Natural killer cell (primary cell): Measurements from ENCODE around the gene RASGRP3. TPM values are rescaled to one million over a fixed set of nuclear protein-coding genes. Genes with fewer than 3 reads are reported as not detected.

Experiments used
- ATAC-seq, 3 donors: fragments of 150-1000 bp in 2 of 3; fragments of 200-7000 bp in 1 of 3; cut with Tn5 transposase; 1 replicate in 1 of 3; 2 replicates in 2 of 3; pipeline ENCODE4 v1.10.0; 2021; ENCODE audit warnings: mild to moderate bottlenecking in 2 of 3, moderate library complexity in 2 of 3
- DNase-seq, 2 donors: peaks; one replicate each; pipeline versions ENCODE4 v3.0.0 to v3.0.0-alpha.2; 2013 to 2021; ENCODE audit warnings: mixed read lengths in 1 of 2
- H3K27ac ChIP-seq: one replicate; pipeline ENCODE4 v1.5.1; 2013; ENCODE audit warnings: mild to moderate bottlenecking, low read length
- H3K27me3 ChIP-seq: one replicate; pipeline ENCODE4 v1.6.1; 2013; ENCODE audit warnings: low read length; ENCODE audit not compliant: control insufficient read depth, insufficient read depth
- H3K36me3 ChIP-seq: one replicate; pipeline ENCODE4 v1.6.1; 2013; ENCODE audit warnings: low read length; ENCODE audit not compliant: control insufficient read depth, insufficient read depth
- H3K4me1 ChIP-seq: one replicate; pipeline ENCODE4 v1.6.1; 2013; ENCODE audit warnings: low read length; ENCODE audit not compliant: control insufficient read depth, insufficient read depth
- H3K4me3 ChIP-seq: one replicate; pipeline ENCODE4 v1.5.1; 2013; ENCODE audit warnings: low read length
- H3K9me3 ChIP-seq: one replicate; pipeline ENCODE4 v1.6.1; 2013; ENCODE audit warnings: low read length; ENCODE audit not compliant: control insufficient read depth, insufficient read depth
- H3K27ac Mint-ChIP-seq, 2 donors: one replicate each; pipeline ENCODE4 v1.8.0; 2022; ENCODE audit warnings: mild to moderate bottlenecking in 2 of 2, mixed read lengths in 2 of 2, moderate library complexity in 1 of 2
- H3K27me3 Mint-ChIP-seq, 2 donors: one replicate each; pipeline ENCODE4 v1.8.0; 2022; ENCODE audit warnings: low read depth in 2 of 2, mixed read lengths in 2 of 2
- H3K36me3 Mint-ChIP-seq: one replicate; pipeline ENCODE4 v1.8.0; 2022; ENCODE audit warnings: mixed read lengths
- H3K4me1 Mint-ChIP-seq, 2 donors: one replicate each; pipeline ENCODE4 v1.8.0; 2022; ENCODE audit warnings: mixed read lengths in 2 of 2
- H3K4me3 Mint-ChIP-seq: one replicate; pipeline ENCODE4 v1.8.0; 2022; ENCODE audit warnings: mild to moderate bottlenecking, moderate library complexity, mixed read lengths
- H3K9me3 Mint-ChIP-seq, 2 donors: one replicate each; pipeline ENCODE4 v1.8.0; 2022; ENCODE audit warnings: mixed read lengths in 2 of 2
- CTCF ChIP-seq: fragments of 200-600 bp; IDR thresholded peaks from one replicate; pipeline ENCODE4 v1.8.0; 2022; ENCODE audit warnings: antibody characterized with exemption
- WGBS: methylation state at CpG from one replicate; pipeline ENCODE4 v1.1.7; 2013; ENCODE audit warnings: missing lambda C conversion rate; ENCODE audit not compliant: insufficient coverage; 5-methylcytosine and 5-hydroxymethylcytosine counted together
- intact Hi-C: fragments of 100-400 bp; cut with micrococcal nuclease; formaldehyde crosslinking; loops from one replicate; pipeline ENCODE4 v1.14.2; 2022
- total RNA-seq, 4 donors: library from RNA; stranded (reverse); fragments of 120-200 nt in 1 of 4; gene quantifications; one replicate each; pipeline versions ENCODE4 v1.2.3 to v1.2.4, GENCODE V29; 2013 to 2022

The RASGRP3 gene
- total RNA-seq, result 10 to 100 TPM in 1 of 3 donors, 1 to 10 TPM in 2; 1.8 to 21.1 (median 2.7) TPM
- 73.0 TPM for total RNA-seq (2013)

GRCh38 chr2:33476131-33476792 is at the start of gene RASGRP3:
TSS of gene RASGRP3 (plus strand) at chr2:33476649. CDS start at chr2:33515137, 38,488 bp downstream.
- WGBS, result under 1% methylated on average over 16 of the region's 18 CpGs
- no peak for TF ChIP-seq CTCF
- Histone ChIP-seq H3K36me3 (no peaks in the 10 kb centered on the region), H3K27me3 (no peaks in the 10 kb centered on the region), H3K4me3 (peak within 1 kb of the TSS; percentile 65), H3K9me3 (no peaks in the 10 kb centered on the region), H3K27ac (peak within 1 kb of the TSS; percentile 95), H3K4me1 (peaks cover 13% of the 10 kb centered on the region)
- Mint-ChIP-seq H3K36me3 (no peaks in the 10 kb centered on the region), H3K9me3 (no peaks in the 10 kb centered on the region), H3K27me3 (peaks cover 8 to 36% of the 10 kb centered on the region in 2 donors), H3K27ac (peak within 1 kb of the TSS; percentile 95), H3K4me1 (peaks cover 22 to 31% of the 10 kb centered on the region in 2 donors), H3K4me3 (peak within 1 kb of the TSS; percentile 95)
- DNase-seq (peak; percentile 52 to 82), ATAC-seq (peak; percentile 69 to 81 (median 70))
- intact Hi-C loops, result loop anchor here (5.0 kb wide), 2 partner anchors 106 to 121 kb away; partner anchors contain the start of gene FAM98A

- H3K9me3 ChIP-seq, result no peaks in the 10 kb centered on the region
- no peaks in the 10 kb centered on the region for H3K27me3 ChIP-seq
Observed at GRCh38 chr2:33426666-33427231, 49.7 kb upstream of the RASGRP3 start.

GRCh38 chr2:33430077-33430476 is 46.4 kb upstream of the RASGRP3 start:
- DNase-seq, result no peak
- H3K27me3 ChIP-seq, result no peaks in the 10 kb centered on the region
- no peaks in the 10 kb centered on the region for H3K4me1 ChIP-seq
- H3K27me3 Mint-ChIP-seq, result peaks cover 6 to 7% of the 10 kb centered on the region in 2 donors
- H3K36me3 ChIP-seq, result no peaks in the 10 kb centered on the region
- WGBS, result 0% methylated on average over 1 of the region's 3 CpGs
- no peaks in the 10 kb centered on the region for H3K9me3 Mint-ChIP-seq
- H3K4me3 ChIP-seq, result no peak overlapping the region
- TF ChIP-seq CTCF, result no peak
- H3K27ac Mint-ChIP-seq, result no peak overlapping the region
- no peak for ATAC-seq
- no peaks in the 10 kb centered on the region for H3K36me3 Mint-ChIP-seq
- H3K9me3 ChIP-seq, result no peaks in the 10 kb centered on the region
- intact Hi-C loops, result no loop called here
- no peak overlapping the region for H3K27ac ChIP-seq
- H3K4me3 Mint-ChIP-seq, result no peak overlapping the region
- H3K4me1 Mint-ChIP-seq, result no peaks in the 10 kb centered on the region

More at GRCh38 chr2:33426666-33427231, 49.7 kb upstream of the RASGRP3 start:
- H3K27ac Mint-ChIP-seq, result no peak overlapping the region
- no peaks in the 10 kb centered on the region for H3K4me1 Mint-ChIP-seq
- Histone ChIP-seq H3K4me1 (no peaks in the 10 kb centered on the region), H3K27ac (no peak overlapping the region), H3K4me3 (no peak overlapping the region), H3K36me3 (no peaks in the 10 kb centered on the region)
- WGBS, result 56% methylated on average over 1 of the region's 3 CpGs
- no peaks in the 10 kb centered on the region for H3K9me3 Mint-ChIP-seq
- ATAC-seq, result no peak
- peaks cover 0 to 3% of the 10 kb centered on the region in 2 donors for H3K27me3 Mint-ChIP-seq
- no peak for TF ChIP-seq CTCF
- DNase-seq, result no peak
- intact Hi-C loops, result no loop called here
- no peaks in the 10 kb centered on the region for H3K36me3 Mint-ChIP-seq
- no peak overlapping the region for H3K4me3 Mint-ChIP-seq
